ENCODE results near the gene MEGF6. TPM values are rescaled to one million over a fixed set of nuclear protein-coding genes. Genes with fewer than 3 reads are reported as not detected.
"Not testable (repeated sequence)": the region's sequence is repeated elsewhere in the genome, so short reads cannot be mapped to it uniquely, and the experiment has no call there.

The MEGF6 gene
- total RNA-seq, 6 experiments from 2014 or later = 2.2 to 9.6 (median 4.4) TPM

DNA sequence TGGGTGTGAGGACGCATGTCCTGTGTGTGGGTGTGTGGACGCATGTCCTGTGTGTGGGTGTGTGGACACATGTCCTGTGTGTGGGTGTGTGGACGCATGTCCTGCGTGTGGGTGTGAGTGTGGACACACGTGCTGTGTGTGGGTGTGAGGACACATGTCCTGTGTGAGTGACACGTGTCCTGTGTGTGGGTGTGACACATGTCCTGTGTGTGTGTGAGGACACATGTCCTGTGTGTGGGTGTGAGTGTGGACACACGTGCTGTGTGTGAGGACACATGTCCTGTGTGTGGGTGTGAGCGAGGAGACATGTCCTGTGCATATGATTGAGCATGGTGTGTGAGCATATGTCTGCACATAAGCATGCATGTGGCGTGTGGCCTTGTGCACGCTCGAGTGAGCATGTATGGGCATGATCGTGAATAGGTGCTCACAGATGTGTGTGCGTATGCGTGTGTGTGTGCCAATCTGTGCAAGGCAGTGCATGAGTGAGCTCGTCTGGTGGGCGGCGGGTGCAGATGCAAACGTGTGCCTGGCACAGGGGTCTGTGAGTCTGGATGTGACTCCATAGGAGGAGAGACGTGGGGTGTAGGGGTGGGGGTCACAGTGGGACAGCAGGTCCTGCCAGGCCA, 25.3 kb downstream of the MEGF6 start:
- Histone ChIP-seq H3K4me3 (no peak overlapping the region), H3K4me1 (no peaks in the 10 kb centered on the region), H3K27me3 (no peaks in the 10 kb centered on the region), H3K9me3 (no peaks in the 10 kb centered on the region), H3K36me3 (no peaks in the 10 kb centered on the region), H3K27ac (no peak overlapping the region)
- DNase-seq = no peak
- TF ChIP-seq, protein P1, sequence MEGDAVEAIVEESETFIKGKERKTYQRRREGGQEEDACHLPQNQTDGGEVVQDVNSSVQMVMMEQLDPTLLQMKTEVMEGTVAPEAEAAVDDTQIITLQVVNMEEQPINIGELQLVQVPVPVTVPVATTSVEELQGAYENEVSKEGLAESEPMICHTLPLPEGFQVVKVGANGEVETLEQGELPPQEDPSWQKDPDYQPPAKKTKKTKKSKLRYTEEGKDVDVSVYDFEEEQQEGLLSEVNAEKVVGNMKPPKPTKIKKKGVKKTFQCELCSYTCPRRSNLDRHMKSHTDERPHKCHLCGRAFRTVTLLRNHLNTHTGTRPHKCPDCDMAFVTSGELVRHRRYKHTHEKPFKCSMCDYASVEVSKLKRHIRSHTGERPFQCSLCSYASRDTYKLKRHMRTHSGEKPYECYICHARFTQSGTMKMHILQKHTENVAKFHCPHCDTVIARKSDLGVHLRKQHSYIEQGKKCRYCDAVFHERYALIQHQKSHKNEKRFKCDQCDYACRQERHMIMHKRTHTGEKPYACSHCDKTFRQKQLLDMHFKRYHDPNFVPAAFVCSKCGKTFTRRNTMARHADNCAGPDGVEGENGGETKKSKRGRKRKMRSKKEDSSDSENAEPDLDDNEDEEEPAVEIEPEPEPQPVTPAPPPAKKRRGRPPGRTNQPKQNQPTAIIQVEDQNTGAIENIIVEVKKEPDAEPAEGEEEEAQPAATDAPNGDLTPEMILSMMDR (IDR thresholded peaks at IDR 0.05) = no peak
- no peak for TF ChIP-seq POLR2A (IDR thresholded peaks at IDR 0.05)
- WGBS (ENCODE audit: insufficient coverage, low coverage, low lambda C conversion rate, missing lambda C conversion rate) = 87% methylated on average over 12 of the region's 19 CpGs
- intact Hi-C loops (cut with DNase I) = no loop called here
- no peak for ATAC-seq

DNA sequence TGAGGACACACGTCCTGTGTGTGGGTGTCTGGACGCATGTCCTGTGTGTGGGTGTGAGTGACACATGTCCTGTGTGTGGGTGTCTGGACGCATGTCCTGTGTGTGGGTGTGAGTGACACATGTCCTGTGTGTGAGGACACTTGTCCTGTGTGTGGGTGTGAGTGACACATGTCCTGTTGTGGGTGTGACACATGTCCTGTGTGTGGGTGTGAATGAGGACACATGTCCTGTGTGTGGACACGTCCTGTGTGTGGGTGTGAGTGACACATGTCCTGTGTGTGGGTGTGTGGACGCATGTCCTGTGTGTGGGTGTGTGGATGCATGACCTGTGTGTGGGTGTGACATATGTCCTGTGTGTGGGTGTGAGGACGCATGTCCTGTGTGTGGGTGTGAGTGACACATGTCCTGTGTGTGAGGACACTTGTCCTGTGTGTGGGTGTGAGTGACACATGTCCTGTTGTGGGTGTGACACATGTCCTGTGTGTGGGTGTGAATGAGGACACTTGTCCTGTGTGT, 25.9 kb downstream of the MEGF6 start:
- WGBS (ENCODE audit: insufficient coverage, low coverage, low lambda C conversion rate, missing lambda C conversion rate) = 40% methylated on average over 3 of the region's 6 CpGs
- intact Hi-C loops (cut with DNase I); H3K9me3 ChIP-seq: not testable (repeated sequence)

DNA sequence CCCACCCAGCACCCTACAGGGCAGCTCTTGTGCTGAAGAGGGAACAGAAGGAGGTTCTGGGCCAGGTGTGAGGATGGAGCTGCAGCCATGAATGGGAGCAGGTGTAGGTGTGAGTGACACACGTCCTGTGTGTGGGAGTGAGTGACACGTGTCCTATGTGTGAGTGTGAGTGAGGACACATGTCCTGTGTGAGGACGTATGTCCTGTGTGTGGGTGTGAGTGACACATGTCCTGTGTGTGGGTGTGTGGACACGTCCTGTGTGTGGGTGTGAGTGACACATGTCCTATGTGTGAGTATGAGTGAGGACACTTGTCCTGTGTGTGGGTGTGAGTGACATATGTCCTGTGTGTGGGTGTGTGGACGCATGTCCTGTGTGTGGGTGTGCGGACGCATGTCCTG, 26.4 kb downstream of the MEGF6 start:
- intact Hi-C loops (cut with DNase I) = no loop called here
- no peak for ATAC-seq
- Histone ChIP-seq H3K4me1 (no peaks in the 10 kb centered on the region), H3K27ac (no peak overlapping the region), H3K9me3 (no peaks in the 10 kb centered on the region), H3K27me3 (no peaks in the 10 kb centered on the region), H3K4me3 (no peak overlapping the region), H3K36me3 (no peaks in the 10 kb centered on the region)
- WGBS (ENCODE audit: insufficient coverage, low coverage, low lambda C conversion rate, missing lambda C conversion rate) = 49% methylated on average over 4 of the region's 7 CpGs
- no peak for TF ChIP-seq POLR2A (IDR thresholded peaks at IDR 0.05)
- TF ChIP-seq, protein P1 (IDR thresholded peaks at IDR 0.05) = no peak
- no peak for DNase-seq

More for the DNA sequence above, 25.9 kb downstream of the MEGF6 start:
- ATAC-seq, H3K4me1 ChIP-seq, H3K4me3 ChIP-seq, DNase-seq, H3K36me3 ChIP-seq, H3K27me3 ChIP-seq, H3K27ac ChIP-seq: not testable (repeated sequence)

DNA sequence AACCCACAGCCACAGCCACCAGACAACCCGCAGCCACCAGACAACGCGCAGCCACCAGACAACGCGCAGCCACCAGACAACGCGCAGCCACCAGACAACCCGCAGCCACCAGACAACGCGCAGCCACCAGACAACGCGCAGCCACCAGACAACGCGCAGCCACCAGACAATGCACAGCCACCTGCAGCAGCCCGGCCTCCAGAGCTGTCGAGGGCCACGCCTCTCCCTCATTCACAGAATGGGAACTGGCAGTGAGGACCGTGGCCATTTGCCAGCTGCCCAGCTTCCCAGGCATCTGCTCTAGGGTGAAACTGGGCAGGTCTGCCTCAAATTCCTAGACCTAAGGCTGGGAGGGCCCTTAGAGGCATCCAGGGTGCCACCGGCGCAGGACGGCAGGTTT, 27.6 kb downstream of the MEGF6 start:
- H3K4me3 ChIP-seq; H3K27ac ChIP-seq; H3K27me3 ChIP-seq; intact Hi-C loops (cut with DNase I); DNase-seq; H3K9me3 ChIP-seq; ATAC-seq; H3K4me1 ChIP-seq; H3K36me3 ChIP-seq: not testable (repeated sequence)
- 77% methylated on average over 16 of the region's 21 CpGs for WGBS (ENCODE audit: insufficient coverage, low coverage, low lambda C conversion rate, missing lambda C conversion rate)

DNA sequence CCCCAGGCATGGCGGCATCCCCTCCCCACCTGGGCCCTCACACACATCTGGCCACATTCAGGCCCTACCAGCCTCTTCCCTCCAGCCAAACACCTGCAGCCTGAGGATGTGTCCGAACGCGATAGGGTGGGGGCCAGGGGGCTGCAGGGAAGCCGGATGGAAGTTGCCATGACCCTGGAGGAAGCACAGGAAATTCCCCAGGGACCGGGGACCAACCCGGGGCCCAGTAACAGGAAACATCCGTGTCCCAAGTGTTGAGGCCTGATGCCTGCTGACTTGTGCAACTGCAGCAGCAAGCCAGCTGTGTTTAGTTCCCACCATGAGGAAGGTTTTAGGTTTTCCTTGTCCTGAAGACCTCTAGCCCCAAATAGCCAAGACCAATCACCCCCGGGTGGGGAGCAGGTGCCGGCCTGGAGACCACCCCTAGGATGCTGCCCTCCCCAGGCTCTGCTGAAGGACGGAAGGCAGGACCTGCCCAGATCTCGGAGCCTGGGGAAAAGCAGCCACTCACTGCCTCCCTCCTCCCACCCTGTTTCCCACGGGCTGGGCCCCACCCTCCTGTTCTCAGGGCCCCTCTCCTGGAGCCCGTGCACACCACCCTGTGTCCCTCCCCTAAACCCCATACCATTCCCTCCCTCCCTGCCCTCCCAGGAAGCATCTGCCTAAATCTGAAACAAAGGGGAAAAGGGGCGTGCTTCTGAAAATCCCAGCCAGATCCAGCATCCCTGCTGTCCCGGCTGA, 29.8 kb downstream of the MEGF6 start:
- Histone ChIP-seq H3K9me3 (no peaks in the 10 kb centered on the region), H3K36me3 (no peaks in the 10 kb centered on the region), H3K4me3 (no peak overlapping the region), H3K4me1 (no peaks in the 10 kb centered on the region), H3K27me3 (no peaks in the 10 kb centered on the region), H3K27ac (no peak overlapping the region)
- WGBS (ENCODE audit: insufficient coverage, low coverage, low lambda C conversion rate, missing lambda C conversion rate) = 21% methylated on average over 7 of the region's 16 CpGs
- intact Hi-C loops (cut with DNase I) = no loop called here
- ATAC-seq = no peak
- no peak for DNase-seq
- TF ChIP-seq, protein P1 (IDR thresholded peaks at IDR 0.05) = no peak
- TF ChIP-seq POLR2A (IDR thresholded peaks at IDR 0.05) = no peak

All from right lobe of liver (tissue), 6 donors.